ENCODE results near the gene AGRN.
"Not testable (repeated sequence)": the region's sequence is repeated elsewhere in the genome, so short reads cannot be mapped to it uniquely, and the experiment has no call there.

Gene AGRN

DNA sequence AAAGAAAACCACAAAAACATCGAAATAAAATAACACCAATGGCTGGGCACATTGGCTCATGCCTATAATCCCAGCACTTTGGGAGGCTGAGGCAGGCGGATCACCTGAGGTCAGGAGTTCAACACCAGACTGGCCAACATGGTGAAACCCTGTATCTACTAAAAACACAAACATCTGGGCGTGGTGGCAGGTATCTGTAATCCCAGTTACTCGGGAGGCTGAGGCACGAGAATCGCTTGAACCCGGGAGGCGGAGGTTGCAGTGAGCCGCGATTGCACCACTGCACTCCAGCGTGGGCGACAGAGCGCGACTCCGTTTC, 37.8 kb downstream of the AGRN start:
- not testable (repeated sequence) for H3K9me3 ChIP-seq (replicated peaks in 1 of 2; ENCODE audit: control insufficient read depth in 2 of 2, insufficient read depth in 1 of 2, low read depth in 1 of 2, low read length in 2 of 2); H2BK12ac ChIP-seq (ENCODE audit: low read length); H3K79me1 ChIP-seq (ENCODE audit: low read depth, low read length); H3K27ac ChIP-seq (replicated peaks; ENCODE audit: low read length); H3K4ac ChIP-seq (ENCODE audit: low read length); H4K91ac ChIP-seq (ENCODE audit: low read depth, low read length, poor library complexity); H3K23ac ChIP-seq (ENCODE audit: low read depth, low read length, poor library complexity); H2AFZ ChIP-seq (ENCODE audit: low read length); H3K14ac ChIP-seq (ENCODE audit: low read length); H3K9ac ChIP-seq (ENCODE audit: low read depth, low read length, poor library complexity); H3K4me2 ChIP-seq (ENCODE audit: insufficient read depth, low read length, poor library complexity, severe bottlenecking); H3K4me3 ChIP-seq (ENCODE audit: low read length in 2 of 2); H2BK120ac ChIP-seq (ENCODE audit: low read depth, low read length); H3K18ac ChIP-seq (ENCODE audit: low read length); H2AK5ac ChIP-seq (ENCODE audit: low read depth, low read length); H2BK15ac ChIP-seq (ENCODE audit: low read length); H2BK5ac ChIP-seq (ENCODE audit: low read length); DNase-seq (ENCODE audit: low spot score); H4K8ac ChIP-seq (ENCODE audit: low read depth, low read length)
- peaks cover 4 to 33% (median 31%) of the 10 kb centered on the region in 3 experiments for H3K27me3 ChIP-seq (ENCODE audit: control insufficient read depth in 3 of 3, insufficient read depth in 3 of 3, low read depth in 1 of 3, low read length in 3 of 3)
- no CpG with 5 or more reads among the region's 15 CpGs for WGBS, 2 donors (ENCODE audit: extremely low coverage in 2 of 2, insufficient read length in 2 of 2, insufficient replicate concordance in 1 of 2)
- peaks cover 17 to 26% of the 10 kb centered on the region in 2 donors for H3K36me3 ChIP-seq (replicated peaks in 1 of 2; ENCODE audit: control insufficient read depth in 2 of 2, insufficient read depth in 2 of 2, low read length in 2 of 2)
- peaks cover 18 to 20% of the 10 kb centered on the region in 2 donors for H3K4me1 ChIP-seq (ENCODE audit: control insufficient read depth in 2 of 2, insufficient read depth in 1 of 2, low read depth in 1 of 2, low read length in 2 of 2)

DNA sequence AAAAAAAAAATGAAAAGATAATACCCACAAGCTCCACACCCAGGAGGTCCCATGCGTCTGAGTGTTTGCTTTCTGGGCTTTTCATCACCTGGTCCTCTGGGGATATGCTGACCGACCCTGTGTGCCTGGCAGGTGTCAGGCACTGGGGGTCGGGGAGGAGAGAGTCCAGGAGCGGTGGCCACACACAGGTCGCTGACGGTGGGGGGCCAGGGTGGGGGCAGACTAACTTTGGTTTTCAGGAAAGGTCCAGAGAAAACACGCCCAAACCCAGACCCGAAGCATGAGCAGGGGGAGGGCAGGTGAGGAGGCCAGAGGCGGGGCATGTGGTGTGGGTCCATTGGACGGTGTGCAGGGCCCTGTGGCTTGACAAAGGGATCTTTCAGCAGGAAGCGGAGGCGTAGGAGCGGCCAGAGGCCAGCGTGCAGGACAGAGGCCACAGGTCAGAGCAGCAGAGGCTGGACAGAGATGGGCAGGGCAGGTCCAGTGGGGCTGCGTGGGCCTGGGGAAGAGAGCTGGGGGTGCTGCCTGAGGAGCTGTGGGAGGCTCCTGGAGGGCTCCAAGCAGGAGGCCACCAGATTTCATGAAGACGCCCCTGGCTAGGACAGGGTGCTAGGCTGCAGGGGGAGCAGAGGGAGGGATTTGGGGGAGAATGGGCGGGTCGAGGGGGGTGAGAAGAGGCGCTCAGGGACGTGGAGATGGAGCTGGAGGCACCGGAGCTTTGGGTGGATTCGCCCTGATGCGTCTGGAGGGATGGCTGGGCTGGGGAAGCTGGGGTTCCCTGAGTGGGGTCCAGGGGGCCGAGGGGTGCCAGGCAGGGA, 38.4 kb downstream of the AGRN start:
- Histone ChIP-seq H3K27ac (replicated peaks; ENCODE audit: low read length) (no peak overlapping the region), H3K4me1 (ENCODE audit: control insufficient read depth in 2 of 2, insufficient read depth in 1 of 2, low read depth in 1 of 2, low read length in 2 of 2) (peaks cover 20 to 26% of the 10 kb centered on the region in 2 donors), H3K27me3 (ENCODE audit: control insufficient read depth in 3 of 3, insufficient read depth in 3 of 3, low read depth in 1 of 3, low read length in 3 of 3) (peaks cover 4 to 39% (median 36%) of the 10 kb centered on the region in 3 experiments), H3K9me3 (replicated peaks in 1 of 2; ENCODE audit: control insufficient read depth in 2 of 2, insufficient read depth in 1 of 2, low read depth in 1 of 2, low read length in 2 of 2) (no peaks in the 10 kb centered on the region), H3K23ac (ENCODE audit: low read depth, low read length, poor library complexity) (peak overlapping the region; percentile 98), H3K4me2 (ENCODE audit: insufficient read depth, low read length, poor library complexity, severe bottlenecking) (peak overlapping the region; percentile 95), H4K91ac (ENCODE audit: low read depth, low read length, poor library complexity) (peak overlapping the region; percentile 85), H3K4ac (ENCODE audit: low read length) (no peak overlapping the region), H2BK5ac (ENCODE audit: low read length) (peak overlapping the region; percentile 39), H2BK120ac (ENCODE audit: low read depth, low read length) (no peak overlapping the region), H2BK15ac (ENCODE audit: low read length) (peak overlapping the region; percentile 91), H3K9ac (ENCODE audit: low read depth, low read length, poor library complexity) (peak overlapping the region; percentile 91), H2BK12ac (ENCODE audit: low read length) (peak overlapping the region; percentile 58), H3K36me3 (replicated peaks in 1 of 2; ENCODE audit: control insufficient read depth in 2 of 2, insufficient read depth in 2 of 2, low read length in 2 of 2) (peaks cover 12 to 21% of the 10 kb centered on the region in 2 donors), H4K8ac (ENCODE audit: low read depth, low read length) (no peak overlapping the region), H3K18ac (ENCODE audit: low read length) (peak overlapping the region; percentile 99), H3K14ac (ENCODE audit: low read length) (peak overlapping the region; percentile 71), H3K79me1 (ENCODE audit: low read depth, low read length) (peaks cover 2% of the 10 kb centered on the region), H3K4me3 (ENCODE audit: low read length in 2 of 2) (peak overlapping the region; percentile 46 to 82), H2AK5ac (ENCODE audit: low read depth, low read length) (peak overlapping the region; percentile 99), H2AFZ (ENCODE audit: low read length) (peak overlapping the region; percentile 94)
- no CpG with 5 or more reads among the region's 24 CpGs for WGBS, 2 donors (ENCODE audit: extremely low coverage in 2 of 2, insufficient read length in 2 of 2, insufficient replicate concordance in 1 of 2)
- no peak for DNase-seq (ENCODE audit: low spot score)

DNA sequence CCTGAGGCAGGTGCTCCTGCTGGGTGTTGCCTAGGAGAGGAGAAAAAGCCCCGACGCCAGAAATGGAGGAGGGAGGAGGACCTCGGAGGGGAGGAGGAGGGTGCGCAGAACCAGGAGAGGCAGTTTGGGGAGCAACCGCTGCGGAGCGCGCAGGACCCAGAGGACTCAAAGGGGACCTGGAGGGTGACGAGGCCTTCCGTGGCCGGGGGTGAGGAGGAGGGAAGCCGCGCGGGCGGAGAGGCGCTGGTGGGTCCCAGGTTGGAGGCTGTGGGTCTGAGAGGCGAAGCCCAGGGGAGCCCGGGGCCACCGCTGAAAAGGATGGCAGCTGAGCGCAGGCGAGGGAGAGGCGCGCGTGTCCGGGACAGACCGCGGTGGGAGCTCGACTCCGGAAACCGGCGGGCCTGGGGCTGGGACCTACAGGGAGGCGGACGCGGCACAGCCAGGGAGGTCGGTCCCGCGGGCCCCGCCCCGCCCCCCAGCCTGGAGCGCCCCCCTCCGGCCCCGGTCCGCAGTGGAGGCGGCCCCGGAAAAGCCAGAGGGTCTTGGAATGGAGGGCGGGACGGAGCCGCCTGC, 39.1 kb downstream of the AGRN start:
- Histone ChIP-seq H2AK5ac (ENCODE audit: low read depth, low read length) (peak overlapping the region; percentile 99), H2AFZ (ENCODE audit: low read length) (peak overlapping the region; percentile 94), H3K23ac (ENCODE audit: low read depth, low read length, poor library complexity) (peak overlapping the region; percentile 98), H3K4me3 (ENCODE audit: low read length in 2 of 2) (peak overlapping the region; percentile 46 to 82), H3K36me3 (replicated peaks in 1 of 2; ENCODE audit: control insufficient read depth in 2 of 2, insufficient read depth in 2 of 2, low read length in 2 of 2) (peaks cover 6 to 13% of the 10 kb centered on the region in 2 donors), H3K9me3 (replicated peaks in 1 of 2; ENCODE audit: control insufficient read depth in 2 of 2, insufficient read depth in 1 of 2, low read depth in 1 of 2, low read length in 2 of 2) (no peaks in the 10 kb centered on the region), H3K4ac (ENCODE audit: low read length) (no peak overlapping the region), H4K8ac (ENCODE audit: low read depth, low read length) (no peak overlapping the region), H3K14ac (ENCODE audit: low read length) (peak overlapping the region; percentile 82), H2BK15ac (ENCODE audit: low read length) (peak overlapping the region; percentile 91), H3K4me1 (ENCODE audit: control insufficient read depth in 2 of 2, insufficient read depth in 1 of 2, low read depth in 1 of 2, low read length in 2 of 2) (peaks cover 26 to 33% of the 10 kb centered on the region in 2 donors), H3K27ac (replicated peaks; ENCODE audit: low read length) (no peak overlapping the region), H3K9ac (ENCODE audit: low read depth, low read length, poor library complexity) (peak overlapping the region; percentile 91), H2BK5ac (ENCODE audit: low read length) (peak overlapping the region; percentile 39), H4K91ac (ENCODE audit: low read depth, low read length, poor library complexity) (no peak overlapping the region), H3K18ac (ENCODE audit: low read length) (peak overlapping the region; percentile 99), H3K4me2 (ENCODE audit: insufficient read depth, low read length, poor library complexity, severe bottlenecking) (peak overlapping the region; percentile 95), H3K27me3 (ENCODE audit: control insufficient read depth in 3 of 3, insufficient read depth in 3 of 3, low read depth in 1 of 3, low read length in 3 of 3) (peaks cover 4 to 43% (median 41%) of the 10 kb centered on the region in 3 experiments), H2BK12ac (ENCODE audit: low read length) (peak overlapping the region; percentile 58), H3K79me1 (ENCODE audit: low read depth, low read length) (peaks cover 2% of the 10 kb centered on the region), H2BK120ac (ENCODE audit: low read depth, low read length) (no peak overlapping the region)
- DNase-seq (ENCODE audit: low spot score) = no peak
- no CpG with 5 or more reads among the region's 48 CpGs for WGBS, 2 donors (ENCODE audit: extremely low coverage in 2 of 2, insufficient read length in 2 of 2, insufficient replicate concordance in 1 of 2)

All from neuronal stem cell (in vitro differentiated cells).